Stimulated activated CD4-positive, alpha-beta T cell treated with anti-CD3 and anti-CD28 coated beads, TNF-alpha, amount 100 ng/mL, for 48 hours (primary cell): Measurements from ENCODE around the gene COG4.
"Not testable (repeated sequence)": the region's sequence is repeated elsewhere in the genome, so short reads cannot be mapped to it uniquely, and the experiment has no call there.

Experiments used
- DNase-seq, 3 donors: peaks; one replicate each; pipeline ENCODE4 v3.0.0-alpha.2; 2020; ENCODE audit warnings: low read depth in 3 of 3

COG4 gene

DNA sequence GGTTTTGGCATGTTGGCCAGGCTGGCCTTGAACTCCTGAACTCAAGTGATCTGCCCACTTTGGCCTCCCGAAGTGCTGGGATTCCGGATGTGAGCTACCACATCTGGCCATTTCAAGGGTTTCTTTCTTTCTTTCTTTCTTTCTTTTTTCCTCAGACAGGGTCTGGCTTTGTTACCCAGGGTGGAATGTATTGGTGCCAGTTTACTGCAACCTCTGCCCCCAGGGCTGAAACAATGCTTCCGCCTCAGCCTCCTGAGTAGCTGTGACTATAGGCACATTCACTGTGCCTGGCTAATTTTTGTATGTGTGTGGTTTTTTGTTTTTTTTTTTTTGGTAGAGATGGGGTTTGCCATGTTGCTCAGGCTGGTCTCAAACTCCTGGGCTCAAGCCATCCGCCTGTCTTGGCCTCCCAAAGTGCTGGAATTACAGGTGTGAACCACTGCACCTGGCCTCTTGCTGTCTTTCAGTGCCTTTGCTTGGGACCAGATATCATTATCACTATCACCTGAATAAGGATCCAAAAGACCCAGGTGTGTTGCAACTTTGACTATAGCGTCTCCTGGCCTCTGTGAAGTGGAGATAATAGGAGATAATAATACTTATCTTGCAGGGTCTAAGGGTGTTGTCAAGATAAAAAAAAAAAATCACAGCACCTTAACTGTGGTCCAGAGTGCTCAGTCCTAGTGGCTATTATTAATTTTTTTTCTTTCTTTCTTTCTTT is 65.7 kb downstream of the COG4 start:
- DNase-seq: no peak

DNA sequence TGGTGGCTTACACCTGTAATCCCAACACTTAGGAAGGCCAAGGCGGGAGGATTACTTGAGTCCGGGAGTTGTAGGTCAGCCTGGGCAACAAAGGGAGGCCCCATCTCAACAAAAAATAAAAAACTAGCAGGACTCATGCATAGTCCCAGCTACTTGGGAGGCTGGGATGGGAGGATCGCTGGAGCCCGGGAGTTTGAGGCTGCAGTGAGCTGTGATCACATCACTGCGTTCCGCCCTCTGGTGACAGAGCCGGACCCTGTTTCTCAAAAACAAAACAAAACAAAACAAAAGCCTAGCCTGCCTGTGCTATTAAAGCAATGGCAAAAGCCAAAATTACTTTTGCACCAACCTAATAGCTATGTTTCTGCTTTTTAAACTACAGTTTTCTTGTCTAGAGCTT is 67.4 kb downstream of the COG4 start:
- DNase-seq: no peak

DNA sequence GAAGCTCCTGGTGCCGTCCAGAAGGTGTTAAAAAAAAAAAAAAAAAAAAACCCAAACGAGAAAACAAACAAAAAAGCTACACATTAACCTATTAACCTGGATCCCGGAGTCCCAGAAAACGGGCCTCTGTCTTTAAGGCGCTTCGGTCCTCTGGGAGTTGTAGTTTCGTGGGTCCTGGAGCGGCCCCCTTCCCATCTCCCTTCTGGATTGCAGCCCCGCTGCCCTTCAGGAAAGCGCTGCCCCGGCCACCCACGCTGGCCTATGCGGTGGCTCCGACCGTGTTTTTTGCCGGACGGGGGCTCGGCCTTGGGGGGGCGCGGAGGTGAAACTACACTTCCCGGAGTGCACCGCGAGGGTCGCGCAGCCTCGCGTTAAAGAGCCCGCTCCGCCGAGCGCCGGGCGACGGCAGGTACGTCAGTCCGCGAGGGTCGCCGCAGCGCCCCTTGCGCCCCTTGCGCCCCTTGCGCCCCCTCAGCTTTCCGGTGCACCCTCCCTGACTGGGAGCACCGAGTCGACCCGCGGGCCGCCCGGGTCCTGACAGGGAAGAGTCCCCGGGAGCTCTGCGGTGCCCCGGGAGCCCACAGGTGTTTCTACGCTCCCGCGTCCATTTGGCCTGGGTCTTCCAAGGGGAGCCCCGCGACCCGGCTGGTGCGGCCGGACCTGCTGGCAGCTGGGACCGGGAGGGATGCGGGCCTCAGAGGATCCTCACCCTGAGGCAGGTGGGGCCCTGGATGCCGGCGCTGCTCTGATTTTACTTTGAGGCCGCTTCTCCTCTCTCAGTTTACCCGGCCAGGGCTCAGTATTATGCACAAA is 68.9 kb downstream of the COG4 start, which contains the start of gene FCSK:
FCSK (plus strand) TSS at position 374 of the 813 bp plus-strand sequence. CDS start 8,596 bp downstream, outside the sequence.
- peak in 2 of 3 donors; percentile 27 to 57 for DNase-seq

DNA sequence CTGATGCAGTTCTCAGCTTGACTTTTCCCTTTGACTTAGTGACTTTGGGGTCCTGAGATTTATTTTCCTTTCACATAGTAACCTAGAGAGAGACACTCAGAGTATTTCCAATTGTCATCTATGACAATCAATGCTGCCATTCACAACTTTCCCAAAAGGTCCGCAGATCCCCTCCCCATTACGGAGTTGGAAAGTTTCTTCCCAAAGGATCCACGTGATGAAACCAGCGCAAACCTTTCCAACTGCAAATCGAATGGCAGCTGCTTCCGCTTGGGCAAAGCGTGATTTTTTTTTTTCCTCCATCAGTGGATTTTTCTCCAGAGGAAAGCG is 69.5 kb downstream of the COG4 start:
- no peak for DNase-seq

DNA sequence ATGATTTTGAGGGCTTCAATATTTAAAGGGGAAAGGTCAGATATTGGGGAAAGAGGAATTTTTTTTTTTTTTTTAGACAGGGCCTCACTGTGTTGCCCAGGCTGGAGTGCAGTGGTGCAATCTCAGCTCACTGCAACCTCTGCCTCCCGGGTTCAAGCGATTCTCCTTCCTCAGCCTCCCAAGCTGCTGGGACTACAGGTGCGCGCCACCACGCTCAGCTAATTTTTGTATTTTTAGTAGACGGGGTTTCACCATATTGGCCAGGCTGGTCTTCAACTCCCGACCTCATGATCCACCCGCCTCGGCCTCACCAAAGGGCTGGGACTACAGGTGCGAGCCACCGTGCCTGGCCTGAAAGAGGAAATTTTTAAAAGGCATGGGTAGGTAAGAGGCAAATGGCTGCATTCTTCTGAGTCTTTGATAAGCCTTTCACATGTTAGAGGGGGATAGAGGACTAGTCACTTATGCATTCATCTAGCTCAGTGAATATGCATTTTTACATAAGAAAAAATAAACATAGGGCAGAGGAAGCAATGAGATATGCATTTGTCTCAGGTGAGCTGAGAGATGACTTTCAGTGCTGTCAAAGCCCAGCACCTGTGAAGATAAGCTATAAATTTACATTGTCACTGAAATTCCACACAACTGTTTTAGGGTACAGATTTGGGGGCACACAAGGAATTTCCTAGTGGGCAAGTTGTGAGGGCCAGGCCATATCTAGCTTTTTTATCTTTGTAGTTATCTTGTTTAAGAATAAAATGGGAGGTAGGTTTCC is 70.0 kb downstream of the COG4 start:
- no peak for DNase-seq

DNA sequence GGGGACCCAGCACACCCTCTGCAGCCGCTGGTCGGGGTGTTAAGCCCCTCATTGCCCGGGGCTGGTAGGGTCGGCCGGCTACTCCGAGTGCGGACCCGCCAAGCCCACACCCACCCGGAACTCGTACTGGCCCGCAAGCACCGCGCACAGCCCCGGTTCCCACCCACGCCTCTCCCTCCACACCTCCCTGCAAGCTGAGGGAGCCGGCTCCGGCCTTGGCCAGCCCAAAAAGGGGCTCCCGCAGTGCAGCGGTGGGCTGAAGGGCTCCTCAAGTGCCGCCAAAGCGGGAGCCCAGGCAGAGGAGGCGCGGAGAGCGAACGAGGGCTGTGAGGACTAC is 72.4 kb downstream of the COG4 start:
- not testable (repeated sequence) for DNase-seq

DNA sequence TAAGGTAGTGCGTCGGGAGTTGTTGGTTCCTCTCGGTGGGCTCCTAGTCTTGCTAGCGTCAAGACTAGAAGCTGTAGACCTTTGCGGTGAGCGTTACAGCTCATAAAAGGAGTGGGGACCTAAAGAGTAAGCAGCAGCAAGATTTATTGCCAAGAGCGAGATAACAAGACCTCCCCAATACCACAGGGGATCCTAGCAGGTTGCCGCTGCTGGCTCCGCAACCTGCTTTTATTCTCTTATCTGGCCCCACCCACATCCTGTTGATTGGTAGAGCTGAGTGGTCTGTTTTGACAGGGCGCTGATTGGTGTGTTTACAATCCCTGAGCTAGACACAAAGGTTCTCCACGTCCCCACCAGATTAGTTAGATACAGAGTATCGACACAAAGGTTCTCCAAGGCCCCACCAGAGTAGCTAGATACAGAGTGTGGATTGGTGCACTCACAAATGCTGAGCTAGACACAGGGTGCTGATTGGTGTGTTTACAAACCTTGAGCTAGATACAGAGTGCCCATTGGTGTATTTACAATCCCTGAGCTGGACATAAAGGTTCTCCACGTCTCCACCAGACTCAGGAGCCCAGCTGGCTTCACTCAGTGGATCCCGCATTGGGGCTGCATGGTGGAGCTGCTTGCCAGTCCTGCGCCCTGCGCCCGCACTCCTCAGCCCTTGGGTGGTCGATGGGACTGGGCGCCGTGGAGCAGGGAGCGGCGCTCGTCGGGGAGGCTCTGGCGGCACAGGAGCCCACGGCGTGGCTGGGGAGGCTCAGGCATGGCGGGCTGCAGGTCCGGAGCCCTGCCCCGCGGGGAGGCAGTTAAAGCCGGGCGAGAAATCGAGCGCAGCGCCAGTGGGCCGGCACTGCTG is 73.0 kb downstream of the COG4 start:
- not testable (repeated sequence) for DNase-seq

DNA sequence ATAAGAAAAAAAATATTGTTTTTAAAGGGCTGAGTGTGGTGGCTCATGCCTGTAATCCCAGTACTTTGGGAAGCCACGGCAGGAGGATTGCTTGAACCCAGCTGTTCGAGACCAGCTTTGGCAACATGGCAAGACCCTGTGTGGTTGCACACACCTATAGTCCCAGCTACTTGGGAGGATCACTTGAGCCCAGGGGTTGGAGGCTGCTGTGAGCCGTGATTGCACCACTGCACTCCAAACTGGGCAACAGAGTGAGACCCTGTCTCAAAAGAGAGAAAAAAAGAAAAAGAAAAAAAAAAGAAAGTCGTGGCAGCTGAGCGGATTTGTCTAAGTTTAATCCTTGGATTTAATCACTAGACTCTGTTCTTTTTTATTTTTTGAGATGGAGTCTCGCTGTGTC is 75.3 kb downstream of the COG4 start:
- DNase-seq: no peak

DNA sequence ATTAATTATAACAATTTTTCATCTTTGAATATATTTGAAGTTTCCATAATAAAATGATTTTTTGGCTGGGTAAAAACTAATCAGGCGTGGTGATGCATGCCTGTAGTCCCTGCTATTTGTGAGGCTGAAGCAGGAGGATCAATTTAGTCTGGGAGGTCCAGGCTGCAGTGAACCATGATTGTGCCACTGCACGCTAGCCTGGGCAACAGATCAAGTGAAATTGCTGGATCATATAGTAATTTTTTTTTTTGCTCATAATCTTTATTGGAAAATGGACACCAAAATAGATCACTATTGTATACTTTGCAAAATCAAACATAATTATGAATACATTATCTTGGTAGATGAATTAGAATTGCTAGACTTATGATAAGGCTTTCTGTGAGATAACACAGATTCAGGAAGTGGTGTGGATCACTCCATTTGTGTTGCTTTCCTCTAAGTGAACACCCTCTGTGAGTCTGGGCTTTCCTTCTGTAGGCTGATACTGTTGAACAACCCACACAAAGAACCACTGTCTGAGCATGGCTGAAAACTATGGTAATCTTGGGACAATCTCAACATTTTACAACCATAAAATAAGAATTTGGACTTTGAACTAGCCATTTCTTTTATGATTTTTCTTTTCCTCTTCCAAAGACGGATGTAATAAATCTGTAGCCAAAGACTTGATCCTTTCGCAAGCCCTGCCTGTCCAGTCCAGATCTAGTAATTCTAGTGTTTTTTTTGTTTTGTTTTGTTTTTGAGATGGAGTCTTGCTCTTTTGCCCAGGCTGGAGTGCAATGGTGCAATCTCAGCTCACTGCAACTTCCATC is 78.9 kb downstream of the COG4 start:
- no peak for DNase-seq

DNA sequence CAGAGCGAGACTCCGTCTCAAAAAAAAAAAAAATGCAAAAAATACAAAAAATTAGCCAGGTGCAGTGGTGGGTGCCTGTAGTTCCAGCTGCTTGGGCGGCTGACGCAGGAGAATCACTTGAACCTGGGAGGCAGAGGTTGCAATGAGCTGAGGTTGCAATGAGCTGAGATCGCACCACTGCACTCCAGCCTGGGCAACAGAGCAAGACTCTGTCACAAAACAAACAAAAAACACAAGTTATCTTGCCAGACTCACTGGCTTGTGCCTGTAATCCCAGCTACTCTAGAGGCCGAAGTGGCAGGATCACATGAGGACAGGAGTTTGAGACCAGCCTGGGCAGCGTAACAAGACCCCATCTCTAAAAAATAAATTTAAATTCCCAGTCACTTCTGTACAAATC is 81.0 kb downstream of the COG4 start:
- no peak for DNase-seq

DNA sequence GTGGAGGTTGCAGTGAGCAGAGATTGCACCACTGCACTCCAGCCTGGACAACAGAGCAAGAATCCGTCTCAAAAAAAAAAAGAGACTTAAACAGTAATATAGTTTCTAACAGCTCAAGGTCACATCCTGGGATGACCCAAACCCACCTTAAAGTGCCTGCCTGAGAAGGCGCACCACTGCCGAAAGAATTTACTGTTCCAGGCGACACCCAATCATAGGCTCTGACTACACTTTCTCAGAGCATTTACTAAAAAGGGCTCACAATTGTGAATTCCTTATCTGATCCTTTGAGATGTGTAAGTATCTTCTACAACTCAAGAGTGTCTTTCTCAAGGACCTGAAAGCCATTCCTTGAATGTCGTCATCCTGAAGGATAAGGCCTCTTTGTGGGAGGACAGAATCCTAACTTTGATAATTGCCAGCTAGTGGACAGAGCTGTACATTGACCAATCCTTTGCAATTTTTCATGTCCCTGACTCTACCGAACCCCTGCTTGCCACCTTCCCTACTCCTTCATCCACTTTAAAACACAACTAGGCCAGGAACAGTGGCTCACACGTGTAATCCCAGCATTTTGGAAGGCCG is 81.9 kb downstream of the COG4 start:
- no peak for DNase-seq

DNA sequence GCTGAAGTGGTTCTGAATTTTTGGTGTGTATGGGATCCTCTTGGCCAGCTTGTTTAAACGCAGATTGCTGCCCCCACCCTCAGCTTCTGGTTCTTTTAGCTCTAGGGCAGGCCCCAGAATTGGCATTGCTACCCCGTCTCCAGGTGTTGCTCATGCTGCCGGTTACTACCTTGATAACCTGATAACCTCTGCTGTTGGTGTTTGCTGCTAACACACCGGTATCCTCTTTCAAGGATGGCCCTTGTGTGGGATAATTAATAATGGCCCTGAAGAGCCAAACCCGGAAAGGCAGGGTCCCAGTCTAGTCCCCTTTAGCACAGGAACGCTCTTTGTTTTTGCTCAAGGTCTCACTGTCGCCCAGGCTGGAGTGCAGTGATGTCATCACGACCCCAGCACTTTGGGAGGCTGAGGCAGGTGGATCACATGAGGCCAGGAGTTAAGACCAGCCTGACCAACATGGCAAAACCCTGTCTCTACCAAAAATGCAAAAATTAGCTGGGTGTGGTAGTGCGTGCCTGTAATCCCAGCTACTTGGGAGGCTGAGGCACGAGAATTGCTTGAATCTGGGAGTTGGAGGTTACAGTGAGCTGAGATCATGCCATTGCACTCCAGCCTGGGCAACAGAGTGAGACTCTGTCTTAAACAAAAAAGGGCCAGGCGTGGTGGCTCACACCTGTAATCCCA is 83.2 kb downstream of the COG4 start:
- no peak for DNase-seq

DNA sequence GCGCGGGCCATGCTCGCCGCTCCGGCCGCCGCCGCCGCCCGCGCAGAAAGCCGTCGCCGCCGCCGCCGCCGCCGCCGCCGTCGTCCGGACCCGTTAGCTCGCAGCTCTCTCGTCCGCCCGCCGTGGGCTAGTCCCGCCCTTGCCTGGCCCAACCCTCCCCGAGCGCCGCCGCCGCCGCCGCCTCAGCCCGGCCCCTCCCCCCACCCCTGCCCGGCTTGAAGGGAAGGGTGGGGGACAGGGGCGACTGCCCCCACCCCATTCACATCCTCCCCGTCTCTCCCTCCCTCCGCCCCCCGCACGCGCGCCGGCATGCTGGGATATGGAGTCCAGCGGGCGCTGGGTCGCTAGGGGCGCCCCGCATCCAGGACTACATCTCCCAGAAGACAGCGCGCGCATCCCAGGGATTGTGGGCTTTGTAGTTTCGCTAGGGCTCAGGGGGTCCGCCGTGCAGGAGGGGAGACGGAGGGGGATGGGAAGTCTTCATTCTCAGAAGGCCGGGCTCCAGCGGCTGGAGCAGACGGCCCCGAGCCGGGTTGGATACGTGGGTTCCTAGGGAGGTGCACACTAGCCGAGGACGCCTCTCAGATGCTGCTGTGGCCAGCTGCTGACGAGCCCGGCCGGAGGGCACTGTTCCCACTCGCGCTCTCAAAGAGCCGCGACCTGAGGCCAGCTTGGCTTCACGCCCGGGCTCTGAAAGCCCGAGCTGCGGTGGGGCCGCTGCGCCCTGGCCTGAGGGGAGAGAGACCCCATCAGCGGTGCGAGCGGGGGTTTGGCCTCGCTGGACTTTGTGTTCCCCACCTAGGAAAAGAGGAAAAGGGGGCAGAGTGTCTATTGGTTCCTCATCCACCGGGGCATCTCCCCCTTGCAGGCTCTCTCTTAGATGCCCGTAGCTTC is 84.1 kb downstream of the COG4 start, which contains the start of gene ST3GAL2:
ST3GAL2 (minus strand) TSS at position 132 of the 894 bp plus-strand sequence. CDS start 40,570 bp downstream, outside the sequence.
- DNase-seq: peak; percentile 79 to 91 (median 88)

DNA sequence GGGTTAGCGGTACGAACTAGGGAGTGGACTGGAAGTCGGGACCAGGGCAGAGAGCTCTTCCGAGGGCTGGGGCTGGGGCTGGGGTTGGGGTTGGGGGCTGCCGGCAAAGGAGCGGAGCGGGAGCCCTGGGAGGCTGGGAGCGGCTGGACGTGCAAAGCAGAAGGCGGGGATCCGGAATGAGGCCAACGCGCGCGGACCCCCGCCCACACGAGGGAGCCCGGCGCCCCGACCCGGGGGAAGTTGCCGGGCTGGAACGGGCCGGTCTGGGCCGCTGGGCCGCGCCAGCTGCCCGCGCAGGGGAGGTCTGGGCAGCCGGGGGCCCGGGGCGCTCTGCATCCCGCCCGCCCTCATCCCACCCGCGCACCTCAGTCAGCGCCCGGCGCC is 84.8 kb downstream of the COG4 start:
- DNase-seq: no peak

DNA sequence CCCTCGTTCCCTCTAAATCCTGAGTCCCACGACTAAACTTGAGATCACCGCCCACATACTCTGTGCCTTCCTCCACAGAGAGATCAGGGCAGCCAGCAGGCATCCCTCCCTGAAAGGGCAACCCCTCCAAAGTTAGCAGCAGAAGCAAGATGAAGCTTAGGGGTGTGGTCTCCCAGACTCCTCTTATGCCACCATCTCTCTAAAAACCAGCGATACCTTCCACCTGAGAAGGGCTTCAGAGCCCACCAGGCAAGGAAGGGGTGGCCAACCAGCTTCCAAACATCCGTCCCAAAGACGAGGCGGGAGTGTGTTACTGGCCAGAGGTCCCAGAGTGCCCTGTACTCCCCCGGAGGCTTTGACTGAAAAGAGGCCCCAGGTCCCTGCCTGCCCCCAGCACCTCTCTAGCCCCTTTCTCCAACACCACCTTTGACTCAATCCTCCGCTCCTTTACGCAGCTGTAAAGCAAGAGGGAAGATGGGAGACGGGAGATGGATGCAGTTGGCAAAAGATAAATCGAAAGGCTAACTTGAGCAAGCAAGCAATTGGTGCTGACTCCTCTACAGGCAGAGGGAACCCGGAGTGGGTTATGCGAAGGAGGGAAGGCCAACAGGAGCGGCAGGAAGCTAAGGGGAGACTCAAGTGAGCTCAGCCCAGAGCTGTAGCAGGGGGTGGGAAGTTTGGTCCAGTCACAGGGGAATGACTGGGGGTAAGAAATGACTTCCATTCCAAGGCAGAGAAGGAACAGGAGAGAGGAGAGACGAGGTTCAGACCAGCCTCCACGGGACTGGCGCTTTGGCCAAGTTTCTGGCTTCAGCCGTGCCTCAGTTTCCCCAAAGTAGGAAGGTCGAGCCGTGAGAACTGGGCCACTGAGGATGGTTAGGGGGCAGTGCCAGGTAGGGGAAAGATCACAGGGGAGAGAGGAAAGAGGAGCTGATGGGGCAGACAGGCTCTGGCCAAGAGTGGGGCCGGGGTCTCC is 85.5 kb downstream of the COG4 start:
- no peak for DNase-seq

DNA sequence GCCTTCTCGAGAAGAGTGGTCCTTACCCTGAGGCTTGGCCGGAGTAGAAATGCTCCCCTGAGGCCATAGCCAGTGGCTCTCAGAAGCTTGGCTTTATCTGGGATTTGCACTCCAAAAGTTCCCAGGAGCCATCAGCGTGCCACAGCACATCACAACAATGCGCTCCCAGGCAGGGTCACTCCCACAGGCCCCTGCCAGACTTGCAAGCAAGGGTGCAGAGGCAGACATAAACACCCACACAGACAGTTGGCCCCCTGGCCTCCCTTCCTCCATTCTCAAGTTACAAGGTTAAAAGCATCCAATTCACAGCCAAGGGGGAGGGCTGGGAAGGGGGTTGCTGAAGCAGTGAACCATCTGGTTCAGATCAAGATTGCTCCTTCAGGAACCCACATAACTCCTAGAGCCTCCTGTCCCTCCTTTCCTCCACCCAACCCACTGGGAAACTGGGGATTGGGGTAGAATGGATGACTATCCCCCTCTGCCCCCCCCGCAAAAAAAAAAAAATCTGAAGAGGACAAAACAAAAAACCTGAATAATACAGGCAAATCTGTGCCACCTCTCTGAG is 86.3 kb downstream of the COG4 start:
- no peak for DNase-seq
